ENCODE data around the gene ENO4.

The ENO4 gene

DNA sequence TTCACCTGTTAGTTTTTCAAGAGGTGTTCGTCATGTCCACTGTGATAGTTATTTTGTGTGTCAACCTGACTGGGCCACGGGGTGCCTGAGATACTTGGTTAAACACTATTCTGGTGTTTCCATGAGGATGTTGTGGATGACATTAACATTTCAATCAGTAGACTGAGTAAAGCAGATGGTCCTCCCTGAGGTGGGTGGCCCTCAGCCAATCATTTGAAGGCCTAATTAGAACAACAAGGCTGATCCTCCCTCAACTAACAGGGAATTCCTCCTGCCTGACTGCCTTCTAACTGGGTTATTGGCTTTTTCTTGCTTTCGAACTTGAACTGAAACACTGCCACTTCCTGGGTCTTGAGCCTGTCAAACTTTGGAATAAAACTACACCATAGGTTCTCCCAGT is 75.8 kb downstream of the ENO4 start:
- Histone ChIP-seq H3K9me3 (ENCODE audit: control insufficient read depth, low read length) (no peaks in the 10 kb centered on the region), H3K27me3 (replicated peaks; ENCODE audit: control insufficient read depth, insufficient read depth, low read length, poor library complexity, severe bottlenecking) (no peaks in the 10 kb centered on the region), H3K4me1 (ENCODE audit: control insufficient read depth, insufficient read depth, low read length, poor library complexity, severe bottlenecking) (no peaks in the 10 kb centered on the region), H3K36me3 (ENCODE audit: control insufficient read depth, insufficient read depth, low read length) (no peaks in the 10 kb centered on the region), H3K4me3 (ENCODE audit: insufficient read depth, low read depth, low read length, poor library complexity, severe bottlenecking) (no peak overlapping the region), H3K27ac (ENCODE audit: insufficient read depth, low read length, poor library complexity, severe bottlenecking) (no peak overlapping the region)
- no peak for DNase-seq

DNA sequence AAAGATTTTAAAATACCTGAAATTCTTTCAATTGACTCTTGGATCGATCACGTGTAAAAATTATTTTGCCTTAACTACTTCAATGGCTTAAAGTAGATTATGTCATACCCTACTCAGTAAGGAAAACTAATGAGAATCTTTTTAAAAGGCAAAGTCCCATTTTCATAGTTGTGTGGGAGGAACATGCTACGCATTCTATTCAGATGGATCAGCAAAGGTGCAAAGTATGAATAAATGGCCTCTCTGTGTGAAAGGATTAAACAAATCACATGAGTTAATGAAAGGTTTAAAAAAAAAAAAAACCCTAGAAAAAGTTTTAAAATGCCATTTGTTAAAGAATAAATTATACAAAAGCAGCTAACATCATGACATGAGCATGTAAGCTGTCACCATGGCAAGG is 77.1 kb downstream of the ENO4 start:
- H3K4me3 ChIP-seq (ENCODE audit: insufficient read depth, low read depth, low read length, poor library complexity, severe bottlenecking) = no peak overlapping the region
- no peaks in the 10 kb centered on the region for H3K4me1 ChIP-seq (ENCODE audit: control insufficient read depth, insufficient read depth, low read length, poor library complexity, severe bottlenecking)
- no peaks in the 10 kb centered on the region for H3K9me3 ChIP-seq (ENCODE audit: control insufficient read depth, low read length)
- no peaks in the 10 kb centered on the region for H3K36me3 ChIP-seq (ENCODE audit: control insufficient read depth, insufficient read depth, low read length)
- DNase-seq = no peak
- H3K27me3 ChIP-seq (replicated peaks; ENCODE audit: control insufficient read depth, insufficient read depth, low read length, poor library complexity, severe bottlenecking) = no peaks in the 10 kb centered on the region
- H3K27ac ChIP-seq (ENCODE audit: insufficient read depth, low read length, poor library complexity, severe bottlenecking) = no peak overlapping the region

DNA sequence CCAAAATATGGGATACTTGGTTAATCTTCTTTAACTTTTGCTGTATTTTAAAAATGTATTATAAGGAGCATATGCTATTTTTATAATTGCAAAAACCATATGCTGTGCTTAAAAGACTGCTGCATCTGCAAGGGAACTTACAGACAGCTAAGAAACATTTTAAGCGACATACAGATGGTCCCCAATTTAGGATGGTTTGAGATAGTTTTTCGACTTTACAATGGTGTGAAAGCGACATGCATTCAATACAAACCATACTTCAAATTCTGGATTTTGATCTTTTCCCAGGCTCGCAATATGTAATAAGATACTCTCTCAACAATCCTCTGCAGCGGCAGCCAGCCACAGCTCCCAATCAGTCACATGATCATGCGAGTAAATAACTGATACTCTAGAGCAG is 82.5 kb downstream of the ENO4 start:
- Histone ChIP-seq H3K4me1 (ENCODE audit: control insufficient read depth, insufficient read depth, low read length, poor library complexity, severe bottlenecking) (no peaks in the 10 kb centered on the region), H3K36me3 (ENCODE audit: control insufficient read depth, insufficient read depth, low read length) (no peaks in the 10 kb centered on the region), H3K27me3 (replicated peaks; ENCODE audit: control insufficient read depth, insufficient read depth, low read length, poor library complexity, severe bottlenecking) (no peaks in the 10 kb centered on the region), H3K4me3 (ENCODE audit: insufficient read depth, low read depth, low read length, poor library complexity, severe bottlenecking) (no peak overlapping the region), H3K27ac (ENCODE audit: insufficient read depth, low read length, poor library complexity, severe bottlenecking) (no peak overlapping the region), H3K9me3 (ENCODE audit: control insufficient read depth, low read length) (no peaks in the 10 kb centered on the region)
- DNase-seq = no peak

Data from effector memory CD4-positive, alpha-beta T cell (primary cell).